Stimulated activated CD4-positive, alpha-beta T cell treated with anti-CD3 and anti-CD28 coated beads, Interleukin-4, amount 100 ng/mL, for 4 hours (primary cell): ENCODE data around the gene SANBR.

Experiments
- DNase-seq, 2 experiments: peaks; one replicate each; pipeline ENCODE4 v3.0.0-alpha.2; 2020

Gene SANBR

GRCh38 chr2:61090386-61090921, 24.8 kb downstream of the SANBR start:
- no peak for DNase-seq

- no peak for DNase-seq
Measured at GRCh38 chr2:61091485-61091884, 25.8 kb downstream of the SANBR start.

- DNase-seq: no peak
Measured at GRCh38 chr2:61096438-61096837, 30.8 kb downstream of the SANBR start.

GRCh38 chr2:61100801-61101200, 35.1 kb downstream of the SANBR start:
- no peak for DNase-seq

- no peak for DNase-seq
Measured at GRCh38 chr2:61109291-61109690, 43.6 kb downstream of the SANBR start.

GRCh38 chr2:61111708-61112107, 46.0 kb downstream of the SANBR start:
- no peak for DNase-seq

GRCh38 chr2:61114147-61114546, 48.5 kb downstream of the SANBR start:
- no peak for DNase-seq
